Measurements from ENCODE around the gene PTPRB.
"Not testable (repeated sequence)": the region's sequence is repeated elsewhere in the genome, so short reads cannot be mapped to it uniquely, and the experiment has no call there.

The PTPRB gene

GRCh38 chr12:70534466-70534865, 102.8 kb downstream of the PTPRB start:
- DNase-seq = no peak

- no peak for DNase-seq
These were observed 107.6 kb downstream of the PTPRB start for GRCh38 chr12:70529647-70530046.

GRCh38 chr12:70520847-70521246, 116.4 kb downstream of the PTPRB start:
- DNase-seq = no peak

GRCh38 chr12:70513426-70513825, 123.8 kb downstream of the PTPRB start:
- no peak for DNase-seq

GRCh38 chr12:70508178-70508577, 129.1 kb downstream of the PTPRB start:
- DNase-seq = no peak

GRCh38 chr12:70507442-70507841, 129.8 kb downstream of the PTPRB start:
- no peak for DNase-seq

- no peak for DNase-seq
These were observed 139.7 kb downstream of the PTPRB start for GRCh38 chr12:70497508-70497907.

GRCh38 chr12:70492904-70493303, 144.3 kb downstream of the PTPRB start:
- not testable (repeated sequence) for DNase-seq

- DNase-seq = not testable (repeated sequence)
These were observed 146.3 kb downstream of the PTPRB start for GRCh38 chr12:70490928-70491327.

- DNase-seq = no peak
These were observed 149.8 kb downstream of the PTPRB start for GRCh38 chr12:70487440-70487839.

- DNase-seq = no peak
These were observed 150.6 kb downstream of the PTPRB start for GRCh38 chr12:70486588-70486987.

GRCh38 chr12:70485704-70486103, 151.5 kb downstream of the PTPRB start:
- DNase-seq = no peak

- no peak for DNase-seq
These were observed 152.8 kb downstream of the PTPRB start for GRCh38 chr12:70484464-70484863.

- no peak for DNase-seq
These were observed 154.5 kb downstream of the PTPRB start for GRCh38 chr12:70482764-70483163.

GRCh38 chr12:70469221-70469820, 167.9 kb downstream of the PTPRB start:
- DNase-seq = no peak

- DNase-seq = no peak
These were observed 168.5 kb downstream of the PTPRB start for GRCh38 chr12:70468741-70469140.

GRCh38 chr12:70467918-70468733, 169.1 kb downstream of the PTPRB start:
- DNase-seq = no peak

- DNase-seq = no peak
These were observed 169.8 kb downstream of the PTPRB start for GRCh38 chr12:70467476-70467875.

- no peak for DNase-seq
These were observed 170.5 kb downstream of the PTPRB start for GRCh38 chr12:70466753-70467152.

All from activated CD4-positive, alpha-beta T cell treated with anti-CD3 and anti-CD28 coated beads for 1 hour (primary cell).